Endothelial cell of hepatic sinusoid (primary cell): ENCODE data around the gene MEIS3.
"Not testable (repeated sequence)": the region's sequence is repeated elsewhere in the genome, so short reads cannot be mapped to it uniquely, and the experiment has no call there.

Experiments
- in situ Hi-C: cut with HindIII; loops from 2 replicates; pipeline ENCODE4 v1.10.0; 2017; ENCODE audit warnings: low sequenced_read_pairs

The MEIS3 gene

DNA sequence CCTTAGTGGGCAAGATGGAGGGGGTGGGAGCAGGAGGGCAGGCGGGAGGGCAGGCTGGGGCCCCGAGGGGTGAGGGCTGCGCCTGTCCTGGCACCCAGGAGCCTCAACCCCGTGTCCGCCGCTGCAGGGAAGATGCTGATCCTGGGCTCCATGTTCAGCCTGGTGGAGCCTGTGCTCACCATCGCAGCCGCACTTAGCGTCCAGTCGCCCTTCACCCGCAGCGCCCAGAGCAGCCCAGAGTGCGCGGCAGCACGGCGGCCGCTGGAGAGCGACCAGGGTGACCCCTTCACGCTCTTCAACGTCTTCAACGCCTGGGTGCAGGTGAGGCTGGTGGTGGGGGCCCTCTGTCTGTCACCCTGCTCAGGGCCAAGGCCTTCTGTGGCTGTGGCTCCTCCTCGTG, 46.7 kb downstream of the MEIS3 start:
- in situ Hi-C loops, result no loop called here

- in situ Hi-C loops, result no loop called here
Observed at GRCh38 chr19:47371261-47371660, 48.1 kb downstream of the MEIS3 start.

GRCh38 chr19:47370045-47370611, 49.2 kb downstream of the MEIS3 start:
- in situ Hi-C loops, result no loop called here

DNA sequence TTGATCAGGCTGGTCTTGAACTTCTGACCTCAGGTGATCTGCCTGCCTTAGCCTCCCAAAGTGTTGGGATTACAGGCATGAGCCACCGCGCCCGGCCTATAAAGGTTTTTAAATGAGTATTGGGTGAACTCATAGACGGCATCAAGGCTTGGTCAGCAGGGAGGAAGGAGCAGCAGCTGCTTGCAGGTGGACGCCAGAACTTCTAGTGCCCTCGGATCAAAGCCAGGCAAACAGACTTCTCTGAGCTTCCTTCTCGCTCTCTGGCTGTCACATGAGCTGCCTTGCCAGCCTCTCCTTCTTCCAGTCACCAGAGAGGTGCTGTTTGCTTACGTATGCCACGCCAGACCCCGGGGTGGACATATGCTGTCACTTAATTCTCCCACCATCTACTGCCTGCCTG, 53.9 kb downstream of the MEIS3 start:
- in situ Hi-C loops, result not testable (repeated sequence)

DNA sequence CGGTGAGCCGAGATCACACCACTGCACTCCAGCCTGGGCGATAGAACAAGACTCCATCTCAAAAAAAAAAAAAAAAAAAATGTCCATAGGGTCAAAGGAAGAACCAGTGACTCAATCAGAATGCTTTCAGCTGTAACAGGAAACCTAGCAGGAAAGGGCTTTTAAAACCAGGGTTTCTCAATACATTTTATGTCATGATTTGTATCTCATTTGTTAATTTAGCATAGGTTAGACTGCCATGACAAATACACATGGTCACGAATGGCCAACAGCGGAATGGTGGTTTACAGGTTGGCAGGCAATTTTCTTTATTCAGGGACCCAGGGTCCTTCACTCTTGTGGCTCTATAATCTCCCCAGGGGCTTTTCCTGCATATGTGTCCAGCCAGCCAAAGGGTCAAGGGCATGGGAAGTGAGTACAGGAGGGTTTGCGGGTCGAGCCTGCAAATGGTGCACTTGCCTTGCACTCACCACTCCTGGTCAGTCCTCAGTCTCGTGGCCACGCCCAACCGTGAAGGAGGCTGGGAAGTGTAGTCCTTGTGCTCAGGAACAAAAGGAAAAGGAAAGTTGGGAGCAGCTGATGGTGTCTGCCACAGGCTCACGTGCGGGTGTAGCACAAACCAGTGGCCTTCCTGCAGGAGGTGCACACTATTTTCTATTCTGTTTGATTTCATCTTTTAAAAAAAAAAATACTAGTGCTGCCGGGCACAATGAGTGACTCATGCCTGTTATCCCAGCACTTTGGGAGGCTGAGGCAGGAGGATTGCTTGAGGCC, 55.4 kb downstream of the MEIS3 start:
- in situ Hi-C loops, result no loop called here

DNA sequence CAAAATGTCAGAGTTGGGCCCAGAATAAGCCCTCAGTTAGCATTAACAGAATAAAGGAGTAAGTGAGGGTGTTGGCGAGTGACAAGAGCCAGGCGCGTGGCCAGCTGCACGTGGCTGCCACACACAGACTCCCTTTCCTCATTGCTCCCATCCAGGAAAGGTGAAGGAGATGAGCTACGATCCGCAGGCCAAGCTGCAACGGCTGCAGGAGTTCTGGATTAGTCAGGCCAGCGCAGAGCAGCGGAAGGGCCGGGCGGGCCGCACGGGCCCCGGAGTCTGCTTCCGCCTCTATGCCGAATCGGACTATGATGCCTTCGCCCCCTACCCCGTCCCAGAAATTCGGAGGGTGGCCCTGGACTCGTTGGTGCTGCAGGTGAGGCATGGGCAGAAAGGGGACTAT, 57.0 kb downstream of the MEIS3 start:
- in situ Hi-C loops, result no loop called here

DNA sequence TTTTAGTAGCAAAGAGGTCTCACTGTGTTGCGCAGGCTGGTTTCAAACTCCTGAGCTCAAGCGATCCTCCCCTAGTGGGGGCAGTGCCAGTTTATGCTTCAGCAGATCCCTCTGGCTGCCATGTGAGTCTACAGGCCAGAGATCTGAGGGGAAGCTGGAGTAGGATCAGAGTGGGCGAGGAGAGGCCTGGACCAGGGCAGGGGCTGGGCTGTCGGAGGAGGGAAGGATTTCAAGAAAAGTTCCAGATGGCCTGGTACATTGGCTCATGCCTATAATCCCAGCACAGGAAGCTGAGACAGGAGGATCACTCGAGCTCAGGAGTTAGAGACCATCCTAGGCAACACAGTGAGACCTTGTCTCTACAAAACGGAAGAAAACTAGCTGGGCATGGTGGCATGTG, 60.4 kb downstream of the MEIS3 start:
- in situ Hi-C loops, result loop anchor here (10.0 kb wide), 1 partner anchor 54 kb away; the partner anchor contains the start of gene C5AR1

DNA sequence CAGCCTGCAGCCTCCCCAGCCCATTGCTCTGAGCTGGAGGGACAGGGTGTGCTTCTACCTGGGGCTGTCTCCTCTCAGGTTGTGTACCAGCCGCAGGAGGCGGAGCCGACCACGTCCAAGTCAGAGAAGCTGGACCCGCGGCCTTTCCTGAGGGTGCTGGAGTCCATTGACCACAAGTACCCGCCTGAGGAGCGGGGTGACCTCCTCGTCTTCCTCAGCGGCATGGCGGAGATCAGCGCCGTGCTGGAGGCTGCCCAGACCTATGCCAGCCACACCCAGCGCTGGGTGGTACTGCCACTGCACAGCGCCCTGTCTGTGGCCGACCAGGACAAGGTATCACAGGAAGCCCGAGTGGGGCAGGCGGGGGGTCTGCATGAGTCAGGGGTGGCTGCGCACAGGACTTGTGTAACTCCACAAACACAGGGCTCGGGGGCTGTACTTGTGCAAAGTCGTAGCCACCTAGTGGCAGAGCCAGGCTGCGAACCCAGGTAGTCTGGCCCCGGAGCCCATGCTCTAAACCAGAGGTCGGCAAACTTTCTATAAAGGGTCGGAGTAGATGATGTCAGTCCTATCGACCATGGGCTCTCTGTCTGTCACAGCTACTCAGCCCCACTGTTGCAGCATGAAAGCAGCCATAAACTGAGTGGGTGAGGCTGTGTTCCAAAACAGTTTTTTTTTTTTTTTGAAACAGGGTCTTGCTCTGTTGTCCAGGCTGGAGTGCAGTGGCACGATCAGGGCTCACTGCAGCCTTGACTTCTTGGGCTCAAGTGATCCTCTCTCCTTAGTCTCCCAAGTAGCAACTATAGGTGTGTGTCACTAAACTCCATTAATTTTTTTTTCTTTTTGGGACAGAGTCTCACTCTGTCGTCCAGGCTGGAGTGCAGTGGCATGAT, 61.3 kb downstream of the MEIS3 start:
- in situ Hi-C loops, result loop anchor here (10.0 kb wide), 1 partner anchor 53 kb away; the partner anchor contains the start of gene C5AR1

- in situ Hi-C loops, result loop anchor here (10.0 kb wide), 1 partner anchor 52 kb away; the partner anchor contains the start of gene C5AR1
Observed at GRCh38 chr19:47356900-47357299, 62.4 kb downstream of the MEIS3 start.

DNA sequence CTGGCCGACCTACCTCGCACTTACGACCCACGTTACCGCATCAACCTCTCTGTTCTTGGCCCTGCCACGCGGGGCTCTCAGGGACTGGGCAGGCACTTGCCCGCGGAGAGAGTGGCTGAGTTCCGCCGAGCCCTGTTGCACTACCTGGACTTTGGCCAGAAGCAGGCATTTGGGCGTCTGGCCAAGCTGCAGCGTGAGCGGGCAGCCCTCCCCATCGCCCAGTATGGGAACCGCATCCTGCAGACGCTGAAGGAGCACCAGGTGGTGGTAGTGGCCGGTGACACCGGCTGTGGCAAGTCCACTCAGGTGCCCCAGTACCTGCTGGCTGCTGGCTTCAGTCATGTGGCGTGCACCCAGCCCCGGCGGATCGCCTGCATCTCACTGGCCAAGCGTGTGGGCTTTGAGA, 66.0 kb downstream of the MEIS3 start:
- in situ Hi-C loops, result loop anchor here (10.0 kb wide), 1 partner anchor 49 kb away; the partner anchor contains the start of gene C5AR1
